ENCODE data around the gene CST9. TPM values are rescaled to one million over a fixed set of nuclear protein-coding genes. Genes with fewer than 3 reads are reported as not detected.

Gene CST9, protein sequence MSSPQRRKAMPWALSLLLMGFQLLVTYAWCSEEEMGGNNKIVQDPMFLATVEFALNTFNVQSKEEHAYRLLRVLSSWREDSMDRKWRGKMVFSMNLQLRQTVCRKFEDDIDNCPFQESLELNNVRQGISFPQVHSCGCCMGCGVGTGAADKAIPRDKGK
- polyA plus RNA-seq (2011; rRNA removed): not detected in 2 replicates
- polyA plus RNA-seq (2012; cell fraction: cytosol; rRNA removed): not detected in 2 replicates
- polyA plus RNA-seq (2012; cell fraction: nucleus; rRNA removed): not detected in 2 replicates
- not detected in 3 replicates for polyA plus RNA-seq (2017; fragmentation: RNase III; extraction: RNeasy Plus Mini Kit Qiagen cat#74134 plus additional on column Dnase treatment)
- not detected in 2 replicates for polyA minus RNA-seq (2011; rRNA and poly(A)+ RNA removed)

DNA sequence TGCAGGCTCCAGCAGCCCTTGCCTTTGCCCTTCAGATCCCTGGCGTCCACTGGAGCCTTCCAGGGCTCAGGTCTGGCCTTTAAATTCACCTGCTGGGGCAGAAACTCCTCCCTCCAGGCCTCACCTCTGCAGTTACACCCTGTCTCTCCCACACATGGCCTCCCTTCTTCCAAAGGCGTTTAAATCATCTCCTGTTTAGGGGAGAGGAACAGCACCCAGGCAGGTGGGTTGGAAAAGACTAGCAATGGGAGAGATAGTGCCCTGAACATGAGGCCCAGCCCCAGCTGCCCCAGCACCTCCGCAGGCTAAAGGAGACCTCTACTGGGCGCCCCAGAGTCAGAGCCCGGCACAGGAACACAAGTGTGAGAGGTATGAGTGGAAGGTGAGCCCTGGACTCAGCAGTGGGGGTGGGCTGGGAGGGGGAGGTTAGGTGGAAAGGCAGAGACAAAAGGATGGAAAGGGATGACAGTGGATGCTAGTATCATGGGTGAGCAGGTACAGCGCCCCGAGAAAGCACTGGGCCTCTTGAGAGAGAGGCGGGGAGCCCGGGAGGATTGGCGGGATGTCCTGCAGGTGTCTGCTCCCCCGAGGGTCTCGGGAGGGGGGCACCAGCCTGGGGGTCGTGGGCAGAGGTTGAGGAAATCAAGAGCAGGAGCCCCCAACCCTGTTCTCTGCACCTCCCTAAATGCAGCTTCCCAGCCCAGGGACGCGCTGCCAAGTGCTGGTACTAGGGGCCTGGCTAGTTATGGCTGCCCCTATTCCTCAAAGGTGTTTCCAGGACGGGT lies at the start of gene CST9:
TSS of gene CST9 (minus strand) at position 51 of the 785 bp plus-strand sequence. CDS start 53 bp downstream, outside the sequence.
- Histone ChIP-seq H3K9me3 (no peaks in the 10 kb centered on the region), H3K27ac (no peak within 1 kb of the TSS), H3K4me2 (peak within 1 kb of the TSS; percentile 41; the same call in 2 of the 3 replicates), H3K4me3 (no peak within 1 kb of the TSS), H3K4me1 (no peaks in the 10 kb centered on the region; the same call in 2 of the 3 replicates)
- DNase-seq (ENCODE audit: low read depth in 1 of 2, low spot score in 1 of 2): no peak
- peak in 1 of 2 experiments; percentile 14; a peak in 3 of 6 replicates for ATAC-seq
- TF ChIP-seq, protein P1, sequence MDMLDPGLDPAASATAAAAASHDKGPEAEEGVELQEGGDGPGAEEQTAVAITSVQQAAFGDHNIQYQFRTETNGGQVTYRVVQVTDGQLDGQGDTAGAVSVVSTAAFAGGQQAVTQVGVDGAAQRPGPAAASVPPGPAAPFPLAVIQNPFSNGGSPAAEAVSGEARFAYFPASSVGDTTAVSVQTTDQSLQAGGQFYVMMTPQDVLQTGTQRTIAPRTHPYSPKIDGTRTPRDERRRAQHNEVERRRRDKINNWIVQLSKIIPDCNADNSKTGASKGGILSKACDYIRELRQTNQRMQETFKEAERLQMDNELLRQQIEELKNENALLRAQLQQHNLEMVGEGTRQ (IDR thresholded peaks at IDR 0.05): no peak
- TF ChIP-seq RAD21 (conservative IDR thresholded peaks at IDR 0.05 in 1 of 2, IDR thresholded peaks at IDR 0.05 in 1 of 2) (no peak), ZSCAN20 (CRISPR knock-in tag; IDR thresholded peaks at IDR 0.05) (no peak), FOXS1 (CRISPR knock-in tag; IDR thresholded peaks at IDR 0.05) (no peak), ZC3H11A (IDR thresholded peaks at IDR 0.05) (no peak)
- no peak for FAIRE-seq
- WGBS (ENCODE audit: missing lambda C conversion rate): 27% methylated on average over 14 of the region's 16 CpGs
- ChIA-PET CTCF (interaction anchor here (0.6 to 9.4 kb wide), 19 partner anchors 15 to 552 kb away, joined by 3 to 176 read pairs (median 4); partner anchors contain the start of gene CSTL1), POLR2A (no interaction called here)

- FAIRE-seq (no peak), DNase-seq (ENCODE audit: low read depth in 1 of 2, low spot score in 1 of 2) (no peak), ATAC-seq (no peak)
- H3K27ac ChIP-seq: no peak overlapping the region
- CTCF ChIA-PET: interaction anchor here (1.2 to 6.5 kb wide), 3 partner anchors 8 to 213 kb away, joined by 3 to 41 read pairs (median 3); no protein-coding TSS in a partner anchor
- no peak overlapping the region for H3K4me3 ChIP-seq
- no peaks in the 10 kb centered on the region for H3K9me3 ChIP-seq
- 54% methylated on average over 4 of the region's 4 CpGs for WGBS (ENCODE audit: missing lambda C conversion rate)
- no peak for TF ChIP-seq RCOR1 (IDR thresholded peaks at IDR 0.05; ENCODE audit: low read depth, low read length)
- TF ChIP-seq SREBF2 (IDR thresholded peaks at IDR 0.05): no peak
- no peak for TF ChIP-seq HOXB5 (CRISPR knock-in tag; IDR thresholded peaks at IDR 0.05)
- no peak for TF ChIP-seq ZSCAN20 (CRISPR knock-in tag; IDR thresholded peaks at IDR 0.05)
- TF ChIP-seq FOSL2 (IDR thresholded peaks at IDR 0.05): no peak
- TF ChIP-seq FOSL2 (CRISPR knock-in tag; IDR thresholded peaks at IDR 0.05): no peak
- no peak for TF ChIP-seq MYC (IDR thresholded peaks at IDR 0.05; ENCODE audit: borderline replicate concordance, low read length)
- no peak for TF ChIP-seq CBX2 (IDR thresholded peaks at IDR 0.05; ENCODE audit: borderline replicate concordance, low read depth)
- TF ChIP-seq RARB (CRISPR knock-in tag; IDR thresholded peaks at IDR 0.05): no peak
- TF ChIP-seq, protein P2, sequence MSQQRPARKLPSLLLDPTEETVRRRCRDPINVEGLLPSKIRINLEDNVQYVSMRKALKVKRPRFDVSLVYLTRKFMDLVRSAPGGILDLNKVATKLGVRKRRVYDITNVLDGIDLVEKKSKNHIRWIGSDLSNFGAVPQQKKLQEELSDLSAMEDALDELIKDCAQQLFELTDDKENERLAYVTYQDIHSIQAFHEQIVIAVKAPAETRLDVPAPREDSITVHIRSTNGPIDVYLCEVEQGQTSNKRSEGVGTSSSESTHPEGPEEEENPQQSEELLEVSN (IDR thresholded peaks at IDR 0.05; ENCODE audit: borderline replicate concordance, low read depth): no peak
- TF ChIP-seq CEBPB (IDR thresholded peaks at IDR 0.05): no peak
- no peak for TF ChIP-seq KDM5A (IDR thresholded peaks at IDR 0.05)
- TF ChIP-seq ZFP36 (IDR thresholded peaks at IDR 0.05; ENCODE audit: borderline replicate concordance, partially characterized antibody): no peak
- no peak for TF ChIP-seq BHLHE40 (IDR thresholded peaks at IDR 0.05; ENCODE audit: low read depth, low read length)
- no peak for TF ChIP-seq EHMT2 (IDR thresholded peaks at IDR 0.05; ENCODE audit: low read depth)
- TF ChIP-seq RNF2 (IDR thresholded peaks at IDR 0.05; ENCODE audit: borderline replicate concordance, low read depth): no peak
- H3K4me1 ChIP-seq: peaks cover 10% of the 10 kb centered on the region; the same call in 2 of the 3 replicates
- H3K4me2 ChIP-seq: no peak overlapping the region
- POLR2A ChIA-PET: no interaction called here
Measured at GRCh38 chr20:23654717-23655116, 49.0 kb upstream of the CST9 start.

GRCh38 chr20:23654000-23654399 lies 48.3 kb upstream of the CST9 start:
- H3K4me3 ChIP-seq: no peak overlapping the region
- no peak for FAIRE-seq
- TF ChIP-seq ATOH8 (CRISPR knock-in tag; IDR thresholded peaks at IDR 0.05; ENCODE audit: low read depth): no peak
- no peak for TF ChIP-seq ZFP36 (IDR thresholded peaks at IDR 0.05; ENCODE audit: borderline replicate concordance, partially characterized antibody)
- TF ChIP-seq HOXB13 (CRISPR knock-in tag; IDR thresholded peaks at IDR 0.05; ENCODE audit: low read depth): no peak
- no peak for TF ChIP-seq RNF2 (IDR thresholded peaks at IDR 0.05; ENCODE audit: borderline replicate concordance, low read depth)
- TF ChIP-seq PHF8 (IDR thresholded peaks at IDR 0.05; ENCODE audit: borderline replicate concordance, low read depth): no peak
- TF ChIP-seq SREBF2 (IDR thresholded peaks at IDR 0.05): no peak
- TF ChIP-seq SMC3 (IDR thresholded peaks at IDR 0.05): no peak
- no peak for TF ChIP-seq NFE2L2 (conservative IDR thresholded peaks at IDR 0.05; ENCODE audit: low read length)
- no peak for TF ChIP-seq PBX3 (IDR thresholded peaks at IDR 0.05)
- TF ChIP-seq CBX8 (IDR thresholded peaks at IDR 0.05): no peak
- no peak for TF ChIP-seq MAX (IDR thresholded peaks at IDR 0.05)
- 58% methylated on average over 2 of the region's 2 CpGs for WGBS (ENCODE audit: missing lambda C conversion rate)
- no peak for ATAC-seq
- no peak overlapping the region for H3K4me2 ChIP-seq
- H3K27ac ChIP-seq: no peak overlapping the region
- no peak for DNase-seq (ENCODE audit: low read depth in 1 of 2, low spot score in 1 of 2)
- POLR2A ChIA-PET: no interaction called here
- CTCF ChIA-PET: interaction anchor here (1.3 to 6.5 kb wide), 2 partner anchors 9 to 14 kb away, joined by 3 to 41 read pairs; no protein-coding TSS in a partner anchor
- H3K9me3 ChIP-seq: no peaks in the 10 kb centered on the region
- H3K4me1 ChIP-seq: peaks cover 6% of the 10 kb centered on the region; the same call in 1 of the 3 replicates

Data from A549 (cell line).